ENCODE measurements around the gene RHEB.

Gene RHEB

DNA sequence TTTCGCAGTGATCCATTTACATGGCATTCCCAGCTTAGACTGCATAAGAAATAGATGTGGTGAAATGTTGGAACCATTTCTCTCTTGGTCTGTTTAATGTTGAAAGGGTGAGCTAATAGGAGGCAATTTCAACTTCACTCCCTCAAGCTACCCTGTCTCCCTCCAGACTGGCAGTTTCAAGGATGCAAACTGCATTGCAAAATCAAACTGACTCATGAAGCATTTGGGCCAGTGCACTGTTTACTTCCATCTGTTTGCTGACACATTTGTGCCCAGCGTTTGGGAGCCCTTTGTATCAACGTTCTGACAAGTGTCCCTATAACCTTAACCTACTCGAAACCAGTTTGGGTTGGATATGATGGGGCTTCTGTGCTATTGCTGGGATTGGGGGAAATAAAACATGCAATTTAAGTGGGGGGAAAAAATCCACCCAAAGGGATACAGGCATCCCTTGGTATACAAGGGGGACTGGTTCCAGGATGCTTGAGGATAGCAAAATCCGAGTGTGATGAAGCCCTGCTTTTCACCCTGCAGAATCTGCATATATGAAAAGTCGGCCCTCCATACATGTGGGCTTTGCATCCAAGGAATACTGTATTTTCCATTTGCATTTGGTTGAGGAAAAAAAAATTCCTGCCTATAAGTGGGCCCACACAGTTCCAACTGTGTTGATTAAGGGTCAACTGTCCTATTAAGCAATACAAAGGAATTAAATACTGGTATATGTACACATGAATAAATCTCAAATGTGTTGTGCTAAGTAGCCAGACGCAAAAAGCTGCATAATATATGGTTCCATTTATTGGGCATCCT lies 15.6 kb downstream of the RHEB start:
- peak; percentile 87 for DNase-seq (ENCODE audit: low read depth)

DNA sequence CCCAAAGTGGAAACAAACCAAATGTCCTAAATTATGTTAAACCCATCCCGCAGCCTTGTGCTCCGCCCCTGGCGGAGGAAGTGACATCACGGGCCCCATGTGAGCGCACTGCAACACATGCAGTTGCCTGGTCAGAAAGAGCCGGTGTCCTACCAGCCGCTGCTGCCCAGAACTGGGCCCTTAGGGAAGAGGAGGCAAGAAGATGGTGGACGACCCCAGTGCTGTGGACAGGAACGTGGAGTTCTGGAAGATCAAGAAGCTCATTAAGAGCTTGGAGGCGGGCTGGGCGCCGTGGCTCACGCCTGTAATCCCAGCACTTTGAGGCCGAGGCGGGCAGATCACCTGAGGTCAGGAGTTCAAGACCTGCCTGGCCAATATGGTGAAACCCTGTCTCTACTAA lies 18.0 kb downstream of the RHEB start:
- DNase-seq (ENCODE audit: low read depth) = no peak

DNA sequence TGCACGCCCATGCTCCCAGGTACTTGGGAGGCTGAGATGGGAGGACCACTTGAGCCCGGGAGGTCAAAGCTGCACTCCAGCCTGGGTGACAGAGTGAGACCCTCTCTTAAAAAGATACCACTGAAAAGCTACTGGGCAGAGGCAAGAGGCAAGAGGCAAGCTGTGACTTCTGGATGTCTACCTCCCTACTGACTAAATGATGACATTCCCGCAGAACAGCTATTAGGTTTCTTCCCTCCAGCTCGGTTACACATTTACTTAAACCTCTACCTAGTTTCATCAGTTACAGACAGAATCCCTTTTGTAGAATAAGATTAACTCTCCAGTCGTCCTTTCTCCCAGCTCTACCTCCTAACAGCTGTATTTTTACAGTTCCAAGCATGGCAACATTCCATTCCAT lies 21.2 kb downstream of the RHEB start:
- no peak for DNase-seq (ENCODE audit: low read depth)

DNA sequence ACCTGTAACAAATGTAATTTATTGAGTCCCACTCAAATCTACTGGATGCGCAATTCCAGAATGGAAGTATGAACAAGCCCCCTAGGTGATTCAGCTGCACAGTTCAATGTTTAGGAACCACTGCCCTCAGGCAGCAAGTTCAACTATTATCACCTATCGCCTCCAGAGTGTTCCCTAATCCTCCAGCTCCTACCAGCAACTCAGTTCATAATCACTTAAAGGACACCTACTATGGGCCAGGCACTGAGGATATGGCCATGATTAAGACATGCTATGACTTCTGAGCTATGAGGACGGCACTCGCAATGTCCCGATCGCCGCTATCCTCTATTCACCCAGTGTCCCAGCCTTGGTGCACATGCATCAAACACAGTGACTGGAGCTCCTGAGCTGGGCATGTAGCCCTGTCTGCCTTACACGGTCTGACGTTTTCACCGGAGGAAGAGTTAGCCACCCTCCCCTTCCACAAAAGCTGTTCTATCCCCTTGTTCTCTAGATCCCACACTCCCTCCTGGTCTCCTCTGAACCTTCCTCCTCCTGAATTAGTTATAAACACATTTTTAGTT lies 22.3 kb downstream of the RHEB start:
- DNase-seq (ENCODE audit: low read depth) = no peak

DNA sequence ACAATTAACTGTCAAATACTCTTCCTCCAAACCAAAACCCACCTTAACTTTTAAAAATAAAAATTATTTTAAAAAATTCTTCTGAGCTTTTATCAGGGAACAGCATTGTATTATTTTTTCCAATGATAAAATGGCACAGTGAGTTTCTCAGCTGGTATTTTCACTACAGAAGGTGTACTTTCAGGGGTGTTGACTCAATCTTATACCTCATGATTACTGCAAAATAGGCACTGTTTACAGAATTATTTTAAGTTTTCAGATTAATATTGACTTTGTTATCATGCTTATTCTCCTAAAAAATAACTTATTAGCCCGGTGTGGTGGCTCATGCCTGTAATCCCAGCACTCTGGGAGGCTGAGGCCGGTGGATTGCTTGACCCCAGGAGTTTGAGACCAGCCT lies 24.3 kb downstream of the RHEB start:
- DNase-seq (ENCODE audit: low read depth) = no peak

DNA sequence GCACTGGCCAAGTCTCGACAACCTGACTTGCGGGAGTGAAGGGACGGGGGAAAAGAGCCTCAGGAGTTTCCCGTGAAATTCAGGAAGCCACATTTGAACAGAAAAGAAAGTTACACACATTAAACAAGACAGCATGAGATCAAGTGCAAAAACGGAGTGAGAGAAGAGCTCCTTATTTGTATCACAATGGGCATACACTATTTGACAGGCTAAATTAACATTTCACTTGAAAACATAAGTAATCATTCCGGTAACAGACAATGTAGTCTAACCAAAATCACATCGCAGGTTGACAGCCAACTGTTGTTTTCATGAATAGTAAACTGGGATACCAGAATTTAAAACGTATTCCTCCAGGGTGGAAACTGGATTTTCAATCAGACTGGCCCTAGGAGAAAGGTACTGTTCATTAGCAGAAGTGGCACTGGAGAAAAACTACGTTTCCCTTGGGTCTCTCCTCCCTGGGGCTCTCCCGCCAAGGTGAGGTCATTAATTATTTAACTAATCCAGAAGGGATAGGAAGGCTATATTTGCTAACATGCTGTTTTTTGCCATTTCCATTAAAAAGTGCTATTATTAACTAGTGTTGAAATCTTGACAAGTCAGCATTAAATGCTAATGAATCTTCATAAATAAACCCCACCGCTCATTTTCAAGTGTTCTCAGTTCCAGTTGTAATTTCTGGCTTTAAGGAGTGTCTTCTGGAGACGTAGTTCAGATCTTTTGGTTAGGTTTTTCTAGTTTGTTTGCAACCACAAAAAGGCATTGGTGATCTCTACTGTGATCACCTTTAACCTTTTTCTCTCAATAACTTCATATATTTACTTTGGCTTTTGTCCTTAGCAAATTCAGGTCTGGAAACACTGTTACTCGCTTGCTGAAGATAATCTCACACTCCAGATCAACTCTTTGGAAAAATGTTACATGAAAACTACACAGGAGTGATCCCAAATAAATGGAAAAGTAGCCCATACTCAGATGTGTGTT lies 25.1 kb downstream of the RHEB start:
- DNase-seq (ENCODE audit: low read depth) = no peak

DNA sequence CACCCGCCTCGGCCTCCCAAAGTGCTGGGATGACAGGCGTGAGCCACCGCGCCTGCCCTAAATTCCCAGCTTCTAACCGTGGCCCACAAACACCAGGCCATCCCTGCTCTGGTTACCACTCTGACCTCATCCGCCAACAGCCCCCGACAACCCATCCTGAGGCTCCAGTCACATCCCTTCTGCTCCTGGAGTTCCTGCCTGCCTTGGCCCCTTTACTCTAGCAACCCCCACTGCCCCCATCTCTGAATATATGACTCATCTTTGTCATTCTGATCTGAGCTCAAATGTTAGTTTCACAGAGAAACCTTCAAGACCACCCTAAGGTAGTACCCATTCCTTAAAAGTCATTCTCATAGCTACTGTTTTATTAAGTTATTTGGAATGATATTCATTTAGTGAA lies 26.6 kb downstream of the RHEB start:
- no peak for DNase-seq (ENCODE audit: low read depth)

DNA sequence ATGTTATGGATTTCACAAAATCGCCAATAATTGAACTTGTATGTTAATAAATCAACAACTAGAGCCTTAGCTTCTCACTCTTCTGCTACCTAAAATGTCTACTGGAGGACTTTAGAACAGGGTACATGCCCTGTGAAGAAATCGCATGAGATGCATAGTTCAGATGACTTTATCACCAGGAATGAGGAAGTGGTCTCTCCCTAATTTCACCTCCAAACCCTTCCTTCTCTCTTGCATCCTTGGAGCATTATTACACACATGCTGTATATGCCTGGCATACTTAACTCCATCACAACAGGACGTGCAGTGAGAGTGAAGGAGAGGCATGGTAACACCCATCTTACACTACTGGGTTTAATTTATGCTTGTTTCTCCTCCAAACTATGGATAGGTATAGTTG lies 27.8 kb downstream of the RHEB start:
- DNase-seq (ENCODE audit: low read depth) = peak; percentile 65

DNA sequence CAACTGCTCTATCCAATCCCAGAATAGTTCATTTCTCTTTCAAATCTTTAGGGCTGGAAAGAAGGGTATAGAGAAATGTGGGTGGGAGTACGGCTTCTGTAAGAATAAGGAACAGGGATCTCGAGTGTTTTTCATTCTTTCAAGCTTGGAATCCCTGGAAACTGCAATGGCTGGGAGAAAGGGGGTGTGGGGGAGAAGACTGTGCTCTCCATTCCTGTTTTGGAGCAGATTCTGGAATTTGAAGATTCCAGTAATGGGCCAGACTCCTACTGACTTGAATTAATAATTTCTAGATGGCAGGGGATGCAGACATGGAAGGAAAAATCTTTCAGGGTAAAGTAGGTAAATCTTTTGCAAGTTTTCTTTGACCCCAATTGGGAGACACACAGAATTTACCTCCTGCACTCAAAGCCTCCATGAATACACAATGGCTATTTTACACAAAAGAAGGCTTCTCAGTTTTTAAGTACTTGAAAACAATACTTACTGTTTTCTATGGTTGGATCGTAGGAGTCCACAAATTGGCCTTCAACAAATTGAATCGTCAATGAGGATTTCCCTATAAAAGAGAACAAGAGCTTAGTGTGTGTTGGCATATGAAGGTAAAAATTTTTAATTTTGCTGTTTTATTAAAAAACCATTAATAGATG lies 29.1 kb downstream of the RHEB start:
- no peak for DNase-seq (ENCODE audit: low read depth)

DNA sequence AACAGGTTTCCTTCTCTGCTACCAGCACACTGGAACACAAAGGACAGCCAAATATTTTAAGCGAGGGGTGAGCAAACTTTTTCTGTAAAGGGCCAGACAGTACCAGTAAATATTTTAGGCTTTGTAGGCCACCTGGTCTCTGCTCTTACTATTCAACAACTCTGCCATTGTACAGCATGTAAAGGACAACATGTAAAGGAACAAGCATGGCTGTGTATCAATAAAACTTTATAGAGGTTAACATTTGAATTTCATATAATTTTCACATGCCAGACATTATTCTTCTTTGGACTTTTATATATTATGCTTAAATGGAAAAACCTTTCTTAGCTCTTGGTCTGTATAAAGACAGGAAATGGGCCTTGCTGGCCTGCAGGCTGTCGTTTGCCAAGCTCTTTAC lies 30.2 kb downstream of the RHEB start:
- no peak for DNase-seq (ENCODE audit: low read depth)

DNA sequence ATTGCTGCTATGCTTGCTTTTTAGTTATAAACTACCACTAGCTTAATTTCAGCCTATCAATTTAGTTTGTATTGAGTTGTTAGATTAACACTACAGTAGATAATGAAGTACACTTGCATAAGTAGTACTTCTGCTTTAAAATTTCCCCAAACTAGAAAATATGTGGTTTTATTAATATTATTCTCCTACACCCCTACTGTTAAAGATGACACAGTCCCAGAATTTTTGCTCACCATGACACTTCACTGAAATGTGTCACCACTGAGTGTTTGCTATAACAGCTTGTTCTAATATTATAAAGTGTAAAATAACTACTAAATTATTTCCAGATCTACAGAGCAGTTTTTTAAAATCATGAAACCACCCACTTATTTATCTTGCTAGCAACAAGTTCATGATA lies 31.6 kb downstream of the RHEB start:
- no peak for DNase-seq (ENCODE audit: low read depth)

DNA sequence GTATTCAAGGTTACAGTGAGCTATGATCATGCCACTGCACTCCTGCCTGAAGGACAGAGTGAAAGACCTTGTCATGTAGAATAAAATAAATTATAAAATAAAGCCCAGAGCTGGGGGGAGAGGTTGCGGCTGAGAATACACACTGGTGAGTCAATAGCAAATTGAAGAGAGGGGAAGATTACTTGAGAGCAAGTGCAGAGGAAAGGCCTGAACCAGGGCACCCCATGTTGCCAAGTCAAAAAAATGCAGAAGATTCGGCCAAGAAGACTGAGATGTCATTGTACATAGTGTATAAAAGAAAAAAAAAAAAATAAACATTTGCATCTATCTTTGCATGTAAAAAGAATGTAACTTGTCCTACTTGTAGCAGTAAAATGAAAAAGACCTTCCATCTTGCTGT lies 32.5 kb downstream of the RHEB start:
- no peak for DNase-seq (ENCODE audit: low read depth)

DNA sequence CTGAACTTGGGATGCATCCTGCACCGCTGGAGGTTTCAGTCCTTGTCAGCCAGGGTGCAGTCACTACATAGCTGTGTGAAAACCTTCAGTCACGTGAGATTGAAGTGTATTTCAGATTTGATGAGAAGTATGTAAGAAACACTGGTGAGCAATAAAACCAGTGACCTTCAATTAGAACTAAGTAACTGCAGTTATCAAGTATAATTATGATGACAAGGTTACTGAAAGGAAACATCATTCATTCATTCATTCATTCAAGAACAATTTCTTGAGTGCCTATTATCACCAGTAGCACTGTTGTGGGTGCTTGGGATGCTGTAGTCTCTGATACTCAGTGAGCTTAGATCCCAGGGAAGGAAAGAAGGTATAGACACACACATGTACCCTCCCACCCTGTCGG lies 33.6 kb downstream of the RHEB start:
- DNase-seq (ENCODE audit: low read depth) = no peak

DNA sequence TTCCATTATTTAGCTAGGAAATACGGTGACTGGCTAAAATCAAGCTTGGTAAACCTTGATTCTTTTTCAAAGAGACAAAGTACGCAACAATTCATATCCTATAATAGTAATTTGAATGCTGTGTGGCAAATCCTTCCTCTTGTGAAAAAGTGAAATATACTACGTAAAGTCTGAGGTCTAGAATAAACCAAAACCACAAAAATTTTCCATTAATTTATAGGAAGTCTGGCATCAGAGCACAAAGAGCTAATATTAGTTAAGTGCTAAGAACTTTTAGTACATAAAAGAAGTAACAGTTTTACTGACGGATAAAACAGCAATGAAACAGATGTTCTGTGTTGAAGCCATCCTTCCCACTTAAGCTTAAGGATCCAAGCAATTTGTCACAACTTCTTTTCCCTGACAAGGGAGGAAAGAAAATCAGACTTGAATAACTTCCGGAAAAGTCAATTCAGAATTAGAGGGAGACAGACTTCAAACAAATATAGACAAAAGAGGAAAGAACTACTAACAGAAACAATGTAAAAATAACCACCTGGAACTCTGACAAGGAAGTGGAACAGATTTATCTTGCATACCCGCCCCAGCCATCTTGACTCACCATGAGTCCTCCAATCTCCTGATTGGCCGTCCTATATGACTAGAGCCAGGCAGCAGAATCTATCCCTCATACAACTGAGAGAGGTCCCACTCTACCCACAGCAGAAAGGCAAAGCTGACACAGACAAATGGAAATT lies 34.6 kb downstream of the RHEB start:
- peak; percentile 56 for DNase-seq (ENCODE audit: low read depth)

DNA sequence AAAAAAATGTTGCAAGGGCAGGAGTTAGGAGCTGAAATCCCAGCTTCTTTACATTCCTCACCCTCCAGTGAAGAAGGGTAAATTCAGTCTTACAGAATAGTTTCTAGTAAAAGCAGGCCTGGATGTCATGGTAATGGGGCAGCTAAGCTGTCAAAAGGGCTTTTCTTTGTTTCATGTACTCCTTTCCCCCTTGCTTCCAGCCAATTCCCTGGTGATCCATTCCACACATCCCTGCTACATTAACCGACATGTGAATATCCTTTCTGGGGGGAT lies 36.0 kb downstream of the RHEB start:
- DNase-seq (ENCODE audit: low read depth) = no peak

DNA sequence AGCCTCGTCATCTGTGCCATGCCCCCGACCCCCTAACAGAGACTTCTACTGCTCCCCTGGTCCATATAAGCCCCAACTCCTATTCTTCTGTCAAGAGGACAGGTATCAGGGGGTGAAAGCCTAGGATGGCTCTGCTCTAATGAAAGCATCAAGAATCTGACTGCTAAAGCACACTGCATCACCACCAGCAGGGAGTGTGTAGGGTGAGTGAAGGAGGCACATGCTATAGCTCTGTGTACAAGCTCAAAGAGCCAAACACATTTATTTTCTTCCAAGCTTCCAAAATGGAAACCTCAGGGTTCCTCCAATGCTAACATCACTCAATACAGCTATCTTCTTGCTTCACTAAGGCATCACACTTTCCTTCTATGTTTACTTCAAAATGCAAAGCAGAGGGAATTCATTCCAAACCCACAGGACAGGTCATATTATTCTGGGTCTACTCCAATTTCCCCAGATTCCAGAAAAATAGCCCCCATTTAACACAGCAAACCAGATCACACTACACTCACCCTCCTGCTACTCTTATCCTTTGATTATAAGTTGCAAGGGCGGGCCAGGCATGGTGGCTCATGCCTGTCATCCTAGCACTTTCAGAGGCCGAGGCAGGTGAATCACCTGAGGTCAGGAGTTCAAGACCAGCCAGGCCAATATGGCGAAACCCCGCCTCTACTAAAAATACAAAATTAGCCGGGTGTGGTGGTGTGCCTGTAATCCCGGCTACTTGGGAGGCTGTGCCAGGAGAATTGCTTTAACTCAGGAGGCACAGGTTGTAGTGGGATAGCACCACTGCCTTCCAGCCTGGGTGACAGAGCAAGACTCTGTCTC lies 36.6 kb downstream of the RHEB start:
- no peak for DNase-seq (ENCODE audit: low read depth)

DNA sequence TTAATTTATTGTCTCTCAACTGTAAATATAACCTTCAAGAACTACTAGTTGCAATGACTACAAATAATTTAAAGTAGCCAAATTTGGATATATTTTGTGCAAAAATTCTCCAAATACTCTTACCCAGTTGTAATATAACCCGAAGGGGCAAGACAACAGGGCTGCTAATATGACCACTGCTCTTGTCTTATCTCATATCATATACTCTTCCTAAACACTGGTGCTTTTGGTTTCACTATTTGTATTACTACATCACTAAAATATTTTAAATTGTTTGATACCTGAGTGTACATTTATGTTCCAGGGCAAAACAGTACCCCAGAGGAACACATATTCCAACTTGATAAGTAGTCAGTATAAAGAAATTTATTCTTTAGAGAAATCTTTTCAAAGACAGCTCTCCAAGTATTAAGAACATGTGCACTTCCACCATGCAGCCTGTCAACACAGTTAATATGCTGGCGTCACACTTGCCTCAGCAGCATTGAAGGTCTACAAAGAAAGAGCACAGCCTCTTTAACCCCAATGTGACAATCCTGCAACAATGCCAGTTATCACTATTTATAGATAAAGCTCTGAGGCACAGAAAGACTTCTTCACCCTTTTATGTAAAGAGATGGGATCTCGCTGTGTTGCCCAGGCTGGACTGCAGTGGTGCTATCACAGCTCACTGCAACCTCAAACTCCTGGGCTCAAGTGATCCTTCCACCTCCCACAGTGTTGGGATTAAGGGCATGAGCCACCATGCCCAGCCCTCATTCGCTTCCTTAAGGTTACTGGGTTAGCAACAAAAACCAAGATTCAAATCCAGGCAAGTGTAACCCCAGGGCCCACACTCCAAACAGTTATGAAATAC lies 37.8 kb downstream of the RHEB start:
- no peak for DNase-seq (ENCODE audit: low read depth)

DNA sequence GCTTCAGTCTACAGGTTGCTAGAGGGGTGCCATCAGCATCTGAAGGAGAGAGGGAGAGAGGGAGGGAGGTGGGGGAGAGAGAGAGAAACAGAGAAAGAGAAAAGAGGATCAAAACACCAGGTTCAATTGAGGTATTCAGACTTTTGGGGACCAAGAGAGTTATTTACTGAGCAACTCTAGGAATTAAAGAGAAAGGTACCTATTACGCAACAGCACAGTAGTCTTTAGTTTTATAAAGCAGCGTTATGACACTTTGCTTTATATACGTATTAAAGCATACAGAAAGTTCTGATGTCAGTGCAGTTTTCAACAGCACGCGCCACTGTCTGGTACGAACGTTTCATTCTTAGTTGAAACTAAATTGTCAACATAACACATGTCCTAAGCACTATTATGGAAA lies 41.8 kb downstream of the RHEB start:
- DNase-seq (ENCODE audit: low read depth) = no peak

DNA sequence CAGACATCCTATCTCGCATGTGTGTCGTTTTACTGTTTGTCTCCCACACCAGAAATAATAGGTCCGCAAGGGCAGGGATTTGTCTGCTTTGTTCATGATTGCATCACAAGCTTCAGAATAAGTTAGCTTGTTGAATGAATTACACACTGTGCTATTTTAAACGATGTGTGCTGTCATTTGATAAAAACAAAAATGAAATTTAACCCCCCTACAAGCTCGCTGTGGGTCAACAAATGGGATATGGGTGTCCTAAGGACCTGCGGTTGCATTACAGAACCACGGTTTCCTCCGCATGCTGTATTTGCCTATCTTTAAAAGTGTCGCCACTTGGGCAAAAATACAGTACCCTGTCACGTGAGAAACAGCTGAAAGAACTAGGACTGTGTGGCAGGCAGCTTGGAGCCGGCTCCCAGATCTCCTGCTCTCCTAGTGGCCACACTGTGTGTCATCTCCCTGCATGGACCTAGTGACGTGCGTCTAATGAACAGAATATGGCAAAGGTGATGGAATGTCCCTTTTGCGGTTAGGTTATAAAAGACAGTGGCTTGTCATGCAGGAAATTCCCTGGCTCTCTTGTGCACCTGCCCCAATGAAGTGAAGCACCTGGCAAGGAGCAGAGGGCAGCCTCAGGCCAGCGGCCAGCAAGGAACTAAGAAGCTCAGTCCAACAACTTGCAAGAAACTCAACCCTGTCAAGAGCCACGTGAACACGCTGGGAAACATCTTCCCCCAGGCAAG lies 46.9 kb downstream of the RHEB start:
- no peak for DNase-seq (ENCODE audit: low read depth)

Data from GM04504 (cell line).